Stimulated activated CD8-positive, alpha-beta memory T cell treated with anti-CD3 and anti-CD28 coated beads, Interleukin-4, amount 100 ng/mL, for 1 hour (primary cell): Measurements from ENCODE around the gene RUNX2.

Experiments used
- DNase-seq, 2 donors: peaks; one replicate each; pipeline ENCODE4 v3.0.0-alpha.2; 2020; ENCODE audit warnings: low read depth in 2 of 2, low spot score in 1 of 2

Gene RUNX2

DNA sequence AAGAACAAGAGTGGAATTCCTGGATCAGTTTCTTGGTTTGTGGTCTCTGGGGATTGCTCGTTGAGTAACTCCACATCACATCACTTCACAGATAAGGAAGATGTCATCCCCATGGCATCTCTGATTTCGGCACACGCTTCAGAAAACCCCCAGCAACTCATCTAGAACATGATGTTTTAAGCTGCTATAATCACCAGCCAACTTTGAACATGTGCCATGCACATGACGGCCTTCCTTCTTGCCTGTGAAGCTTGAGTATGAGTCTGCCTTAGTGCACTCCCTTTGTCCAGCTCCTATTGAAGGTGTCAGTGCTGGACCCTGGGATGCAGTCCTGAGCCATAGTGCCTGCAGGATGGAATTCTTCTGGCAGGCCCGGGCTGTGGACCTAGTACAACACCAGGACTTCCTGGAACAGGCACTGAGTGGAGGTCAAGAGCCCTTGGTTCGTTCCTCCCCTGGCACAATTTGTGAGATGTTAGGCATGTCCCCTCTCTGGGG is 281.1 kb downstream of the RUNX2 start:
- no peak for DNase-seq

DNA sequence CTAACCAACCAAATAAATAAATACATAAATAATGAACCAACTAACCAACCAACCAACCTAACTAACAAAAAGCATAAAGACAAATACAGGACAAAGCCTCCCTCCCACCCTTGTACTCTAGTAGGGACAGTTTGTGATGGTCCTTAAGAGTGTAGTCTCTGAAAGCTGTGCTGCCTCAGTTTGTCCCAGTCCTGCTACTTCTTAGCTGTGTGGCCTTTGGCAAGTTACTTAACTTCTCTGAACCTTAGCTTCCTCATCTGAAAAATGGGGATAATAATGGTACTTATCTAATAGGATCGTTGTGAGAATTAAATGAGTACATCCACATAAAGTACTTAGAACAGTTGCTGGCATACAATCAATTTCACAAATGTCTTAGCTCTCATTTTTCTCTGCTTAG is 282.2 kb downstream of the RUNX2 start:
- no peak for DNase-seq

DNA sequence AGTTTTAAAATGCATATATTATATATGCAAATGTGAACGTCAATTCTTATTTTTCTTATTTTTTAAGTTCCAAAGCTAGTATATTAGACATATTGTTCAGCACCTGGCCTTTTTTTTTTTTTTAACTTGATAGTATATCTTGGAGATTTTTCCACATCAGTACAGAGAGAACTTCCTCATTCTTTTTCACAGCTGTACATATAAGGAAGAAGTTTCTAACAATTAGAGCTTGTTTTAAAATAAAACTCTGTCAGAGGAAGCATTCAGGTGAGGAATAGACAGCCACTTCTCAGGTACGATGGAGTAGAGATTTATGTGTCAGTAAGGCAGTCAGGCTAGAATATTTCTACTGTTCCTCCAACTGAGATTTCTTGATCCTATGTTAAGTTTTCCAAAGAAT is 282.7 kb downstream of the RUNX2 start:
- DNase-seq = no peak

DNA sequence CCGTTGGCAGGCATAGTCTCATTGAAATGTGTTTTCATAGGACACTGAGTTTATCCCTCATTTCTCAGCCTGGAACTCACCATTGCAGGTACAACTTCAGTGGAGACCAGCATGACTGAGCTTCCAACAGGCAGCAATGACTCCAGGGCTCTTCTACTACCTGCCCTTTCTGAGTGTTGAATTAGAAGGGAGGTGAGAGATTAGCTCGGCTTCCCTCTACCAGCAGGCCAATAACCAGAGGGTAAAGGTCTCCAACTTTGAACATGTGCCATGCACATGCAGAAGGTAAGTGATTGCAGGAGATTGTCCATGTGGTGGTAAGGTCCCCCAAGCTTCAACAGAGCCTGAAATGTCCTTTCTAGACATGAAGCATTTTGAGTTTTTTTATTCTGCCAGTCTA is 283.4 kb downstream of the RUNX2 start:
- no peak for DNase-seq

DNA sequence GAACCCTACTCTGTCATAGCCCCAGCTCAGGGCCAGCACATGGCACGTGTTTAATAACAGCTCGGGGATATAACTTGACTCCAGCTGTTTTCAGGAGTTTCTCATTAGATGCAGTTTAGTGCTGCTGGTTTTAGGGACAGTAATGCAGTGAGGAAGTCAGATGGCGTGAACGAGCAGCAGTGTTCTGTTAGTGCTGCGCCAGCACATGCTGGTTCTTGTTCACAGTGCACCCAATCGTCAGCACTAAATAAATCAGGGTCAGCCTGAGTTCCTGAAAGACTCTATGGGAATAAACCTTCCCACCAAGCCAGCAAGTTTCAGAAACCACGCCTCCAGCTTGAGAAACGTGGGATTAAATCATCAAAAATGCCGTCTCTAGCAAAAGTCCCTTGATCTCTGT is 285.5 kb downstream of the RUNX2 start:
- DNase-seq = no peak

DNA sequence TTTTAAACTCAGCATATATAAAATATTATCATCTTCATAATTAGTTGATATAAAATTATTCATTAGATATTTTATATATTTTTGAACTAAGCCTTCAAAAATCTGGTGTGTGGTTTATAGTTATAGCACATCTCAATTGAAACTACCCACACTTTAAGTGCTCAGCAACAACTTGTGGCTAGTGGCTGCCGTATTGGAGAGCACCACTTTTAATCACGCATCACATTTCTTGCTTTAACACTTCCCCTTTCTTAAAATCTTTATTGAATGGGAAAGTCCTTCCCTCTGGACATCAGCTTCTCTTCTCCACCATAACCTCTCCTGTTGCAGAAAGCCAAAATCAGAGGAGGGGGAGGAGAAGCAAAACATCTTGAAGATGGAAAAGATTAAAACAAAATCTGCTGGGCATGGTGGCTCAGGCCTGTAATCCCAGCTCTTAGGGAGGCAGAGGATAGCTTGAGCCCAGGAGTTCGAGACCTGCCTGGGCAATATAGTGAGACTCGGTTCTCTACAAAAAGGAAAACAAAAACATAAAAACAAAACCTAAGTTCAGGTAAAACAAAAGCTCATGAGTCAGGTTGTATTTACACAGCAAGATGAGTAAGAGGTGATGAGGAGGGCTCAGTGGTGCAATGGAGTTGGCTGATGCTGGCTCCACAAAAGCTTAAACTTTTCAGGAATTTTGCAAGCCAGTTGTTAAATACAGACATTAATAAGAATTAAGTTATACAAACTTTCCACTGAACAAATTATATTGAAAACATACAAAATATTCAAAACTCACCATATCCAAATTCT is 286.6 kb downstream of the RUNX2 start:
- no peak for DNase-seq

DNA sequence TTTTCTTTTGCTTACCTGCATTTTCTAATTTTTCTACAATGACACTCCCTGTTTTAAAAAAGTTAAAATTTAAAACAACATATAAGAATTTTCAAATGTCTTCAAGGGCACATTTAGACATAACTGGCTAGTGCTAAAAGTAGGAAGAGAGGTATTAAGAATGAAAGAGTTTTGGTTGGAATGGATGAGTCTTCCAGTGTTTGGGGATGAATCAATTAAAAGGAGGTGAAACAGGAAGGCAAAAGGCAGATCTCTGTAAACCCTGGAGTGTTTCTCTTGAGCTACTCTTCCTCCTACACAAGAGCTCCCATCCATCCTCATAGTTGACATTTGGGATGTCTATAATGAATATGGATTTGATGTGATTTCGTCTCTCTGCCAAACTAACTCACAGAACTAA is 288.1 kb downstream of the RUNX2 start:
- no peak for DNase-seq

DNA sequence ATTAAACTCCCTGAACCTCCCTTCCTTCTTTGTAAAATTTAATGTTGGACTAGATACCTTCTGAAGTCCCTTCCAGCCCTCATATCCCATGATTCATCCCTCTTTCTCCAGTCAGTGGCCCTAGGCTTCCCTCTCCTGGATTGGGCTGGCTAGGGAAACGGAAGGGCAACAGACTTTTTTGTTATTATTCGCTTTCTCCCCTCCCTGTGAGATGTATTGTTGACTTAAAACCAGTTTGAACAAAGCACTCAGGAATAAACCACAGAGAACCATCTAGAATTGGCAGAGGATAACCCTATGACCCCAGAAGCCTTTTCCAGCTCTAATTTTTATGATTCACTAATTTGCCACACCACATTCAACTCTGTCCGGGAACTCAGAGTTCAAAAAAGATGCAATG is 289.3 kb downstream of the RUNX2 start:
- no peak for DNase-seq

DNA sequence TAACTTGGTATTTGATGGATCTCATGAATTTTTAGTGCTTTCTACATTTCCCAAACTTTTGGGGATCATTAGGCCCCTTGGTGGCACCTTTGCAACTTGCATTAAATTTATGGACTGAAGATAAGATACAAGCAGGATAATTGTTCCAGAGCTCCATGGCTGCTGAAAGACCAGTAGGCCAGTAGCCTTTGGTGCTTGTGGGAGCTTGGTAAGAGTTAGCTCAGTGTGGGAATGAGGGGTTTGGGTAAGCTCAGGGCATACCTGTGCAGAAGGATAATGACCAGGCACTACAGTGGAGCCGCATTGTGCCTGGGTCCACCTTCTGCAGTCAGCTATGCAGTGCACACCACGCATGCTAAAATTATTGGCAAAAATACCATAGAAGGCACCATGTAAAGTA is 290.1 kb downstream of the RUNX2 start:
- no peak for DNase-seq

DNA sequence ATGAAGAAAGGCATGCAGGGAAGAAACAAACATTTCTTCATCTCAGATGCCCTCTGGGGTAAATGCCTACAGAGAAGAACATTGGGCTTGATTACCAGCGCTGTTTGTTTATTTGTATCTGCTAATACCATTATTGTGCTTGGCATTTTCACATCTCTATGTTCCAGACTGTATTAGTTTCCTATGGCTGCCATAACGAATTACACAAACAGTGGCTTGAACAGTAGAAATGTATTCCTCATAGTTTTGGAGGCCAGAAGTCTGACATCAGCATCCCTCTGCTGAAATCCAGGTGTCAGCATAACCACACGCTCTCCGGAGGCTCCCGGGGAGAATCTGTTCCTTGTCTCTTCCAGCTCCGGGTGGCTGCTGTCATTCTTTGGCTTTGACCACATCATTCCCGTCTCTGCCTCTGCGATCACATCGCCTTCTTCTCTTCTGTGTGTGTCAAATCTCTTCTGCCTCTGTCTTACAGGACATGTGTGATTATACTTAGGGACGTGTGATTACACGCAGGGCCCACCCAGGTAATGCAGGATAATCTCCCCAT is 291.2 kb downstream of the RUNX2 start:
- no peak for DNase-seq

DNA sequence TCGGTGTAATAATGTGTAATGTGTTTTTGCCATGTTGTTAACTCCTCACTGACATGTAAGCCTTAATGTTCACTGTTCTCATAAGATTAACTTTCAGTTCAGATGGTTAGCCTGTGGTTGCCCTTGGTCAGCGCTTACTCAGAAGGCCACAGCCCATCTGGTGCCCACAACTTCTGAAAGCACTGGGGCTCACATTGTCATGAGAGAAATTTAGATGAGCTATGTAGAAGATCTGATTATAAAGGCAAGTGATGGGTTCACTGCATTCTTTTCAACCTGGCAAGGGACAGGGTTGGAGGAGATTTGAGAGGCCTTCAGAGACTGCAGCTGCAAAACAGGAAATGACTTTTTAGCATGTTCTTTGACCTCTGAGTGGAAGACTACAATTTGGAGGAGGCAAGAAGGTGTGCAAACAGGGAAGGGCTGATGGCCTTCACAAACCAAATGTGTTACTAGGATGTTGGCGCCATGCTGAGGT is 291.9 kb downstream of the RUNX2 start:
- DNase-seq = no peak

DNA sequence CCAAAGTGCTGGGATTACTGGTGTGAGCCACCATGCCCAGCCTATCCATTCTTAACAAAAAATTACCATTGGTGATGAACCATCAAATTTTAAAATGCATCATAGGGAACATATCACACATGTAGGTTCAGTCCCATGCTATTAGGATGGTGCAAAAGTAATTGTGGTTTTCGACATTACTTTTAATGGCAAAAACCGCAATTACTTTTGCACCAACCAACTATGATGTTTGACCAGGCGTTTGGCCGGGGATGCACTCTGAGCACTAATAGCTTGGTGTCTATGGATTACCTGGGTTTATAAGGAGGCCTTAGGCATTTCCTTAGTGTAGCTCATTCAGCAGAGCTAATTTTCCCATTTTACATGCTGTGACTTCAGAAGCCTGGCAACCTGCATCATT is 296.1 kb downstream of the RUNX2 start:
- DNase-seq = no peak

DNA sequence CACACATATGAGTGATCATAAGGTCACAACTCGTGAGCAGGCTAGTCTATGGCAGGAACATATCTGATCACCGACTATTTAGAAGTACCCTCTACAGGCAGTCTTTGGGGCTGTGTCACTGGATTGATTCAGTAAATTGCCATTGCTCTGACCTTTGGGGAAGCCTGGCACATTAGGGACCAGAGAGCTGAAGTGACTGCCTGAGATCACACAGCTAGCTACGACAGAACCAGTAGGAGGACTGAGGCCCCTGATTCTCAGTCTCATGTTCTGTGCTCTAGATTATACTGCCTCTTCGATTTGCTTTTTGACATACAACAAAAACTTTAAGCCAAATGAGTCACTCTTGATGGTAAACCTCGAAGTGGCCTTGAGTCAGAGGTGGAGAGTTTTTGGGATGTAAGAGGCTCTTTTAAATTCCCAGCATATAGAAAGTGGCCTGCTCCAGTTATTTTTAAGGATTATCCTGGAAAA is 297.1 kb downstream of the RUNX2 start:
- no peak for DNase-seq

DNA sequence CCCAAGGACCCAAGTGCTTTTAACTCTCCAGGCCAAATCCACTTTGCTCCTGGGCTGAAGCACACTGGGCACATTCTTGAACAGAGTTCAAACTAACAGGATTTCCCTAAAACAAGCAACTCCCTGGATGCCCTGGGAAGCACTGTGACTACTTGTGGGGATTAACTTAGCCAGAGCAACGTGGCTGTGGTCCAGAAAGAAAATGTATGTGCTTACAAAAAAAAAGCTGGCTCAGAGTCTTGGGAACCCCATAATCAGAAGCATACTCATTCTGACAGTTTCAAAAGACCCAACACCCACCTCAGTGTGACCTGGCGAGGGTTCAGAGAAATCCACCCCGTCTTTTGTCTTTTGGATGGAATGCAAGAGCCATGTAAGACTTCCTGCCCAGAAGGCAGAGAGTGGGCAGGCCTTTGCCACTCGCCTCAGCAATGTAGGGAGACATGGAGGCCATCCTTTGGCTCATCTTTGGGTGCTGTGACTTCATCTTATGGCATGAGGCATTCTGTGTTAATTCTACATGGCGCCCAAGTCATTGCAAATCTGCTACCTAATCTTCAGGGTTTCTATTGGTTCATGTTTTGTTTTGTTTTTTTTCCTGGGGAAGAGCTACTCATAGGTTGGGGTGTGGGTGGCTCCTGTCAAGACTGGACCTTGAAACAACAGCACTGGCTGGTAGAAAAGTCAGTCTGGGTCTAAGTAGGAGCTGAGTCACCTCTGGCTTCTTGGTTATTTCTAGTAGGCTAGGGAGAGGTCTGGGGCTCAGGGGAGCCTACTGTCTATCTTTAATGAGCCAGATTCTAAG is 298.2 kb downstream of the RUNX2 start:
- no peak for DNase-seq

DNA sequence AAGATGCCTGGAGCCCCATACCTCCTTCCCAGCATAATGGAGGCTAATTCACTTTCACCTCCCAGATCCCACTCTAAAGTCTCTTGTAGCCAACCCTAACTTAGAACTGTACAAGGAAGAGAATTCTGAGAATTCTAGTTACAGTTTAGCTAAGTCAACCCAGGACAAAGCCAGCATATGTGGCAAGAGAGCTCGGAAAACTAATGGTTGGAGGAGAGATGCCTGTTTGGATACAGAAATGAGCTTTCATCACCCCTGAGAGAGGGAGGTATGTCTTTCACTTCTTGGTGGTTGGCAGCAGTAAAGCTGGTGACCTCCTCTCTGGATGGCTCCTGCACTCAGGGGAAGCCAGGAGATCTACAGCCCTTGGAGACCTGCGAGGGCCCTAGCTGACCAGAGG is 302.2 kb downstream of the RUNX2 start:
- DNase-seq = no peak

DNA sequence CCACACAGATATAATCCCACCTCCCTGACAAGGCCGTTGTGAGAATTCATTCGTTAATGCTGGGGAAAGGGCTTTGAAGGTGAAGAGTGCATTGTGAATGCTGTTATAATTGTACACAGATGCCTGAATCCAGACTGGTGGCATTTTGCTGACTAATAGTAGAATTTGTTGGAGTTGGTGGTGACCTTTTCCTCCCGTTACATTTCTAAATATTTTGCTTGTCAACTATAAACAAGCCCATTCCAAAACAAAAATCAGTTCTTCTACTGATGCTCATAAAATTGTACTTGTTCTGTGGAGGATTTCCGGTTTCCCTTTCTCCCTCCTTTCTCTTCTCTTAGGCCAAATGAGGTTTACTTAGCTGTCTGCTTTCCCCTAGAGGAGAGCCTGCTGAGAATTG is 302.7 kb downstream of the RUNX2 start:
- no peak for DNase-seq

DNA sequence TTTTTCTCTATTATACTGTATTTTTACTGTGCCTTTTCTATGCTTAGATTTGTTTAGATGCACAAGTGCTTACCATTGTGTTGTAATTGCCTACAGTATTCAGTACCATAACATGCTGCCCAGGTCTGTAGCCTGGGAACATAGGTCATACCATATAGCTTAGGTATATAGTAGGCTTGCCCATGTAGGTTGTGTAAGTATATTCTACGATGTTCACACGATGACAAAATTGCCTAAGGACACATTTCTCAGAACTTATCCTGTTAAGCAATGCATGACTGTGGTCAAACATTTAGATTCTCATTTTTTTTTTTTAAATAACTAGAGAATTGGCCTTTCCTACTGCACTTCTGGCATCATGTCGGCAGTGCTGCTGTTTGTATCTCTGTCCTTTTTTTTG is 303.3 kb downstream of the RUNX2 start:
- DNase-seq = no peak

DNA sequence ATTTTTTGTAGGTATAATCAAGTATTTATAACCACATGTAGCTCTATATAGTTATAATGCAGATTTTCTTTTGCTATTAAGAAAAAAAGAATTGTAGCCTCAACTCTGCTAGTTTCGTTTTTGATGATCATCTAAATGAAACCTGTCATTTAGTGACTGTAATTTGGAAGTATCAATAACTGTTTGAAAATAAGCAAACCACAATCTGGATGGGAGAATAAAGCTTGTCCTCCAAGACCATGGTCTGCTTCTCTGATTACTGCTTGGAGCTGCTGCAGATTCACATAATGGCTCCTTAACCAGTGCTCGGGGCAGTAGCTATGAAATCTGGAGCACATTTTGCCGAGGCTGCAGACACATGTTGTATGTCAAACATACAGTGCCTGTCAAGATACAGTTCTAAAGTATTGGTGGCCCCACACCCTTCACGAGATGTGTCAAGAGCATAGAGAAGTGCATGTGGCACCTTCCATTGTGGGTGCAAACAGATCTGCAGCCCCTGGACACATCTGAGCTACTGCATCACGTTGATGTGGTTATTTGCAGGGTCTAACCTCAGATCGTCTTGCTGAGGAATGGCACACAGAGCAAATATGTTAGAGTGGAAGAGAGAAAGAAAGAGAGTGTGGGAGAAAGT is 305.3 kb downstream of the RUNX2 start:
- DNase-seq = no peak

DNA sequence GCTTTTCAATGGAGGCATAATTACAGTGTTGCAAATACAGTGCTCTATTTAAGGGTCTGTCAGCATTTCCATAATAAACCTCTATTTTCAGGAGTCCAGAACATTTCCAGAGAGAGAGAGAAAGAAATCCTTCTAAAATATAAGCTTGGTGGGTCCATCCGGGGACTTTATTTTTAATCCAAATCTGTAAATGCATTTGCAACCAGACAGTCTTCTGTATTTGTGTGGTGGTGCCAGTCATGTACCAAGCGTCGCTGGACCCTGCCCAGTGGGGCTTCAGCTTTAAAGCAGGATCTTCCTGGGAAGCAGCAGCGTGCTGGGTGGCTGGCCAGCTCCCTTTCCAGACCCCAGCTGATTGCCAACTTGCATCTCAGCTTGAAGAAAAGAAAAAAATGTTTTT is 306.1 kb downstream of the RUNX2 start:
- DNase-seq = no peak

DNA sequence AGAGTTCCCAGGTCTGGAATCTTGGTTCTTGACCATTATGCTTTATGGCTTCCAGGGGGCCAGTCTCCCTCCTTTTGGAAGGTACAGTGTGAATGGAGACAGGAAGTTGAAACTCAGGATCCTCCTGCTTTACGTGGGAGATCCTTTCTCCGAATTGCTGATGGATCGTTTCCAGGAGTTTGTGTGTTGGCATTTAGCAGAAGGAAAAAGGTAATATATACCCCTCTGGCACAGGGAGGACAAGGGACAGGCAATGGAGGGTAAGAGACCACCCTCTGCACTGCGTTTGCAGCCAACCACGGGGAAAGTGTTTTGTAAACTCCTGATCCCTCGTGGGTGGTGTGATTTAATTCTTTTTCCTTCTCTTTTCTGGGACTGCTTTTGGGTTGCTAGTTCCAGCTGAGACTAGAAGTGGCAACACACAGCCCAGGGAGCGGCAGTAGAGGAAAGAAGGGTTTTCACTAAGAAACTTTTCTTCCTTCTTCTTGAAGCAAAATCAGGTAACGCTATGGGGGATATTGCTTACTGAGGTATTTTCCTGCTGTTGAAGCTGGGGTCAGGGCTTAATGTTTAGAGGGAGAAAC is 307.2 kb downstream of the RUNX2 start:
- DNase-seq = no peak

DNA sequence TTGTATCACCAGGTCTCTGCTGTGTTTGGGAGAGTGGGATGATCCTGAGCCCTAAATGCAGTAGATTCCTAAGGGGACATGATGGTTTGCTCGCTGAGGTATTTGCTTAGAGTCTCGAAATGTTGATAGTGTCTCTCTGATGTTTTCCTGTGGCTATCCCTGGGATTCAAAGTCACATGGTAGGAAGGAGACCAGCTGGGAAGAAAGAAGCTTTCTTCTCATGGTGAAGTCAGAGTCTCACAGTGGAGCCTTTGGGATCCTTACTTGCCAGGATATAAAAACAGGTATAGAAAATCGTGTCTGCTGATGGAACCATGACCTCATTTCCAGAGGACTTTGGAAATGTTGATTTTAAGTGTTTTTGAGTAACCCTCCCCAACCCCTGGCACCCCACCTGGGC is 308.9 kb downstream of the RUNX2 start:
- no peak for DNase-seq
